GM19463 (cell line): ENCODE data around the gene GLI2.

Source experiments
- ATAC-seq: cut with Tn5 transposase; IDR thresholded peaks from one replicate; pipeline ENCODE4 v1.9.1; 2021; ENCODE audit warnings: mild to moderate bottlenecking, moderate library complexity; ENCODE audit not compliant: unreplicated experiment

The GLI2 gene

DNA sequence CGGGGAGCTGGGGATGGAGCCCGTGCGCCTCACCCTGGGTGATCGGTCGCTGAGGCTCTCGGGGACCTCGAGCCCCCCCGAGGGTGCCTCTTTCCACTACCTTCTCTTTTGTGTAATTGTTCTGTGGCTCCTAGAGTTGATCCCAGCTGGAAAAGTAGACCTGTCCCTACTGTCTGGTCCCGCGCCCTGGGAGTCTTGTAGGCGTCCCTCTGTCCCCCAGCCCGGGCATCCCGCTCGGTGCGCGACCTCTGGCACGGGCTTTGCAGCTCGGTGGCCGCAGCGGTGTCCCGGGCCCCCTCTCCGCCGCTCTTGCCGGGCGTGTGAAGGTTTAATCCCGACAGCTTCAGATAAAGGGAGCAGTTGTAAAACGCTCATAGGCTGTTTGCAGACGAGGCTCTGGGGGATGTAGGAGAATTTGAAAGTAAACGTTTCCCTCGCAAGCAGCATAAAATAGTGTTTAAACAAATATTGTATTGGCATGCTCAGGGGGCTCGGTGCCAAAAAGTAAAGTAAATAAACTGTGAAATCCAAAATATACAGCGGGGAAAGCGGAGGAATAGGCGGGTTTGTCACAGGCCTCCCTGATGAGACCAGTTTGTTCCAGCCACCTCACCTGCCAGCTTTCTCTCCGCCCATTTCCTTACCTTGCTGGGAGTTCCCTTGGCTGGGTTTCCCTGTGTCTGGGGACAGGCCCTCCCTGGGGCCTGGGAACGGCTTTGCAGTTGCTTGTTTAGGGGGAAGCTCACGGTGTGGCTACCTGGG lies 1.9 kb downstream of the GLI2 start:
- ATAC-seq = no peak

GRCh38 chr2:120738117-120738516 lies 2.4 kb downstream of the GLI2 start:
- no peak for ATAC-seq

- ATAC-seq = no peak
Measured at GRCh38 chr2:120738786-120739437, 3.2 kb downstream of the GLI2 start.

DNA sequence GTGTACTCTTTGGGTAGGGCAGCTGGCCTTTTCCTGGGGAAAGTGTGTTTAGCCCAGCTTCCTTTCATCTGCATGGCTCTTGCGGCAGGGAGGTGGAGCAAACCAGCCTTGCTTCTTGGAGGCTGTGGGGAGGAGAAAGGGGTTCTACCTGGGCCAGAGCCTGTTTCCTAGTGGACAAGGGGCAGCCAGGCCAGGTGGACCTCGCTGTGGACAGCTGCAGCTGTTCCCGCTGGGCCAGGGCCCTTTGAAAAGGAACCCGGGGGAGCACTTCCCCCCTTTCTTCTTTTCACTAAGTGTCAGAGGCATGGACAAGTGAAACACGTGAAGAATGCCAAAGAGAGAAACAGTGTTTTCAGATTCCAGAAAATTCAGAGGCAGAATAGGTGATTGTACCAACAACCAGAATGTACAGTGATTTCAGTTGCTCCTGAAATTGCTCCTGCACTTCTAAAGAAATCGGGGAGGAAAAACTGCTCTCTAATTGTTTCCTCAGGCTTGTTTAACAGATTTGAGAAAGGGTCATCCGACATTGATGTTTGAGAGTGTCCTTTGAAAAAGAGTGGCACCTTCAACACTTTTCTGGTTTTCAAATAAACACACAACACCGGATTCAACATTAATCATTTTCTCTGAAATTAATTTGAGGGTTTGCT lies 3.9 kb downstream of the GLI2 start:
- ATAC-seq = no peak

DNA sequence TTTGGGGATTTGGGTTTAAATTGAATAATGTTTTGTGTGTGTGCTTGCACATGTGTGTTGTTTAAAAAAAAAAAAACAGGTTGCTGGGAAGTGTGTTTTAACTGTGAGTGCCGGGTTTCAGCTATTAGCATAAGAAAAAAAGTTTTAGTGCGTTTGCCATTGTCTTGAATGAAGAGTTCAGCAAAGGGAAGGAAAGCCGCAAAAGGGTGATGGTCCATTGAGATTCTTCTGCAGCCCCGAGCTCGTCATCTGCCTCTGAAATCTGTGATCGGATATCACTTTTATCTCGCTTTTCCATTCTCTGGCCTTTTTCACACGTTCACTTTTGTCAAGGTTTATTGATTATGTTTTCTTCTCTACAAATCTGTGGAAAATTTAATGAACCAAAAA lies 4.7 kb downstream of the GLI2 start:
- no peak for ATAC-seq

DNA sequence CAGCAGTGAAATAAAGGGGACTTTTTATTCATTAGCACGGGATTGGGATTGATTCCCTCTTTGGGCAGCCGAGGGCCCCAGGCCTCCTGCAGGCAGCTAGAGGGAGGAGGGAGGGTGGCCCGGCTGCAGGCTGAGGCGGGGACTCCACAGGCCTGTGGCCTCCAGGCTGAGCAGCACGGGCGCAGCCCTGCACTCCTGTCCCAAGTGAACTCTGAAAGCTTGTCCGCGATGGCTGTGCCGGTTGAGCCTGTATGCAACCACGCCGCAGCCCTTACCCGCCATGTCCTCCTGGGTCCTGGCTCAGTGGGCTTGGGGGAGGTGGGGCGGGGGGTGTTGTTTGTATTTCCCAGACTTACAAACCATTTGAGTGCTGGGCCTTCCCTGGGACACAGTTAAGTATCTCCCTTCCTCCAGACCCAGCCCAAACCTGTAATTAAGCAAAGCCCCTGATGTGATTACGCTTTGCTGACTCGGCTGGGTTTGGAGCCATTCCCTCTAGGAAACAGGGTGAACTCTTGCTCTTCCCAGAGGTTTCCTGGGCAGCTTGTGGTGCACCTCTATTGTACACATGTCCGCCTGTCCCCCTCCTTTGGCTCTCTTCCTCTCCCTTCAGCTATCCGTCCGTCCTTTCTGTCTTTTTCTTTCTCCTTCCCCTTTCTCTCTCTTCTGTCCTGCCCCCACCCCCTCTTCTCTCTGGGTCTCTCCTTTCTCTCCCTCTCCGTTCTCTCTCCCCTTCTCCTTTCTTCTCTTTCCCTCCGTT lies 5.3 kb downstream of the GLI2 start:
- ATAC-seq = no peak

- no peak for ATAC-seq
Measured at GRCh38 chr2:120741571-120742561, 6.2 kb downstream of the GLI2 start.

DNA sequence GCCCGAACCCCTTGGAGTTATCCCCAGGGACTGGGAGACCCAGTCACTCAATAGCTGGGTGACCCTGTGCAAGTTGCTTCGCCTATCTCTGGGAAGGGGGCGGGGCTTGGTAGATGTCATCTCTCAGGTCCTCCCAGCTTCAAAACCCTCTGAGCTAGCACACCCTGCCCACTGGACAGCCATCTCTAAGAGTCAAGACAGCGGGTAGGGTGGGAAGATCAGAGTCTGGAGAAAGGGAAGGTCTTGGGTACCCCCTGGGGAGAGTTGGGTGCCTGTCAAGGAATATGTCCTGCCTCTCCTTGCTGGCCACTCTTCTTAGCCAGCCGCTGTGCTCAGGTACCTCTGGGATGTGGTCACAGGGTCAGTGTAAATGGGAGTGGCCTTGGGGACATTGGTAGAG lies 8.0 kb downstream of the GLI2 start:
- no peak for ATAC-seq

DNA sequence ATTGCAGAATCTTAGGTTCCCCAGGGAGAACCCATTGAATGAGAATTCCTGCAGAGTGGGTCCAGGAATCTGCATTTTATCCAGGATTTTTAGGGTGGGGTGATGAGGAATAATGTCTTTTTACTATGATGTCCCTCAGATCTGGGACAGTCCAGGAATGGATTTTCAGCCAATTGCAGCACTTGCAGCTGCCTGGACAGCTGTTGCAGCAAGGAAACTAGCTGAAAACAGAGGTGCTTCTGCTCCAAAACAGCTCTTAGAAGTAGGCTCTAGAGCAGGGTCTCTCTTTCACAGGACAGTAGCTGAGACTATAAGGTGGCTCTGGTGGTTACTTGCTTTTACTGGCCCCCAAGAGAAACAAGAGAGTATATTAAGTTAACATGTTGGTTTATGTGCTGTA lies 9.1 kb downstream of the GLI2 start:
- no peak for ATAC-seq

DNA sequence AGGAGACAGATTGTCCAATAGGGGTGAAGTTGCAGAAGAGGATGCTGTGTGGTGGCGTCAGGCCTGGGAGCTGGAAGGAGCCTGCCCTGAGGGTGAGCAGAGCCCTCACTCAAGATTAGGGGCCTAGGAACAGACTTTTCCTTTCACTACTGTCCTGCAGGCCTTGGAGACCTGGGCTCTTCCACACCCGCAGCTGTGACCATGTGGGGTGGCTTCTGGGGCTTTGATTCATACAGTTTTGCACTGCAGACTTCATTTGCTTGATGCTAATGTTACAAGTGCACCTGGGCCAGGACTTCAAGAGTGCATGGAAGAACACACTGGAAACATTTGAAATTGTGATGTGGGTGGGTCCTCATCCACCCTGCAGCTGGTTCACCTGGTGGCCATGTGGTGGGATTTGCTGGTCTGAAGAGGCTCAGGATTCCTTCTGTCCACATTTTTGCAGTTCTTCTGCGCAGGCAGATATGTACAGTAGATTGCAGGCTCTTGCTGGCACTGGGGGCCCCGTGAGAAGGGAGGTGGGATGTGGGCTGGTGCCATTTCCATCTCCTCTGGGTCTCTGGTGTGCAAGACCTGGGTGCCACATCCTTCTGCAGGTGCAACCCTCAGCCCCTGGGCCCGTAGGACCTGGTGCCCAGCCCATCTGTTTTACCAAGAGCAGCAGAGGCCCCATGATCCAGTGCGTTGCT lies 9.9 kb downstream of the GLI2 start:
- ATAC-seq = no peak

DNA sequence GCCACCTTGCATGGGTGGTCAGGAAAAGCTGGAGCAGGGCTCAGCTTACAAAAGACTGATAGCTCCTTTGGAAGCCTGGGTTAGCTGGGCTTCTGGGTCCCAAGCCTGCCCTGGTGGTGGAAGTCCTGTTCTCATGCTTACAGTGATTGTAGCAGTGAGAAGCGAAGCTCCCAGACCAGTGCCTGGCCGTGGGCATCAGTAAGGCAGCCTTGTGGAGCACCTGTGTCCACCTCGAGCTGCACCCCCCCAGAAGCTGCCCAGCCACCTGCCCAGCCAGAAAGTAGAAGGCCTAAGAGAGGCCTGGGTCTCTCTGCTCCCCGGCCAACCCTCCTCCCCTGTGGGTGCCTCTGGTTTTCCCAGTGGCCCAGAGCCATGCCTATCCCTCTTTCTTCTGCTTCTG lies 10.5 kb downstream of the GLI2 start:
- ATAC-seq = no peak

GRCh38 chr2:120747281-120747680 lies 11.6 kb downstream of the GLI2 start:
- no peak for ATAC-seq

DNA sequence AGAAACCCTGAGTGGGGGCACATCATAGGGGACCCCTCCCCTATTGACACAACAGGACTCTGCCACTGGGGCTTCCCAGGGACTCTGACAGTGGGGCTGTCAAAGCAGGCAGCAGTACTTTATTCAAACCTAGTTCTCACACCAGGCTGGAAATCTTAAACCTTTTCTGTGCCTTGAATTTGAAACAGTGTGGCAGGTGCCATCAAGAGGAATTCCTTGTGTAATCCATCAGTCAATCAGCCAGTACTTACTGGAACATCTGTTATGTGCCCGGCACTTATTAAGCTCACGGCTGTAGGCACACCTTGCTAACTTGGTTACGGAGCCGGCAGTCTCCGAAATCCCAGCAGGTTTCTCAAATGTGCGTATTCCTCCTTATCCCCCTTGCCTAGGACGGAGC lies 12.0 kb downstream of the GLI2 start:
- ATAC-seq = no peak

DNA sequence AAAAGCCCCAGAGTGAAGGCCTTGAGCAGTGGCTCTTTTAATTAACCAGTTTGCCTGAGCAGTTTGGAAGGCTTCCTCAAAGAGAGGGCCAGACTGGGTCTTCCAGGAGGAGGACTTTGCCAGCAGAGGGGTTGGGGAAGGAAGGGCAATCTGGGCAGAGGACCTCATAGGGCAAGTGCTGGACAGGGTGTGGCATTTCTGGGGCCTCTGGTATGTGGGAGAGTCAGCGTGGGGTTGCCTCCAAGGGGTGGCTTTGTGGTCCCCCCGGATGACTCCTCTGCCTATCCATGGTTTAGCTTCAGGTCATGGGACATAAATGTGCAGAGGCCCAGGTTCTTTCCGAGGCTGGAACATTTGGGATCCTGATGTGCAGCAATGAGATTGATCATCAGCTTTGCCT lies 12.6 kb downstream of the GLI2 start:
- ATAC-seq = no peak

- ATAC-seq = no peak
Measured at GRCh38 chr2:120748741-120749140, 13.1 kb downstream of the GLI2 start.

DNA sequence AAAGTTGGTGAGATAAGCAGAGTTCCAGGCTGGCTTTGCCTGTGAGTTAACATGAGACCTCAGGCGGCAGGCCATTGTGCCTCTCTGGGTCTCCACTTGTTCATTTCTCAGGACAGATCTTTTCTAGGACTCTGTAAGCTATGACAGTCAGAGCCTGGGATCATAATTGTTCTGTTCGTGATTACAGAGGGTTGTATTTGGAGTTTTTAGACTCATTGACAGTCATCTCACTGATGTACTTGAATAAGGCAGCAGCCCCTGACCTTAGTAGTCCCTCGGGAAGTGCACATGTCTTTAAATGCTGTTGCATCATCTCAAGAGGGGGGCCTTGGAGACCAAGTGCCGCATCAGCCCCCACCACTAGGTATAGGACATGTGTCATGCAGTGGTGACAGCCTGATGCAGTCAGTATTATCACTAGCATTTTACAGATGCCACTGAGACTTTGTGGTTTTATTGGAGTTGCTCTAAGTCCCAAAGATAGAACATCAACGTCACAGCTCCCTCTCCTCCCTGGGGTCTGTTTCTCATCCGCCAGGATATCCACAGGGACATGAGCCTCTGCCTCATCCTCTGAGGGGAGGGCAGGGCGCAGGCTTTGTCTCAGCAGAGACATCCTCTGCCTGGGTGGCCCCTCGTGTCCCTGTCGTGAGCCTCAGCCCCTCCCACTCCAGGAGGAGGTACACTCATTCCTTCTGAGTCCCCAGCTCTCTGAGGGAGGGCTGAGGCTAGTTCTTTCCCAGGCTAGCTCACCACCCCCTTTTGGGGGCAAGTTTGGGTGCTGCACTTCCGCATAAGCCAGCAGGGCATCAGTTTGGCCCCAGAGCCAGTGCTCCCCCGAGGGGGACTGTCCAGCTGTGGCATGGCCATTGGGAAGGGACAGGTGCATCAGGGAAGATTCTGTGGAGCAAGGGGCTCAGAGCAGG lies 14.1 kb downstream of the GLI2 start:
- ATAC-seq = no peak

GRCh38 chr2:120750488-120751210 lies 15.0 kb downstream of the GLI2 start:
- ATAC-seq = no peak

DNA sequence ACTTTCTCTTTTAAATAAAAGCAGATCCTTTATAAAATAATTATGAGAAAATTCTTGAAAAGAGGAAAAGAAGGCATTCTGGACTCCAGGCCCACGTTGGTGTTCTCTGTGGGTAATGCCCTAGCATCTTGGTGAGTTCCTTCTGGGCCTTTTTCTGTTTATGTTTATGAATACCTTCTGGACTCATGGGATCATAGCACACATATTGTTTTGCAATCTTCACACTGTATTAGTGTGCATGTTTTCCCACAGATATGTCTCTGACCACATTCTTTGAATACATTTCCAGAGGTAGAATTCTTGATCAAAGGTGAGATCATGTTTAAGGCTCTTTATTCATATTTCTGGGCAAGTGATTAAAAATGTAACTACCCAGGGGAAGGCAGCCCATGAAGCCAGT lies 15.9 kb downstream of the GLI2 start:
- no peak for ATAC-seq
